ENCODE measurements around the gene KCNE3.

Gene KCNE3

GRCh38 chr11:74429205-74429604 lies 38.1 kb downstream of the KCNE3 start:
- no peak overlapping the region for H3K9ac ChIP-seq (ENCODE audit: low read depth, low read length)
- H3K79me2 ChIP-seq (ENCODE audit: insufficient read depth, low read length), result no peaks in the 10 kb centered on the region
- no peak overlapping the region for H3K4me2 ChIP-seq (ENCODE audit: insufficient read depth, low read length)
- ATAC-seq (ENCODE audit: insufficient read depth, low read depth), result no peak
- no peaks in the 10 kb centered on the region for H3K4me1 ChIP-seq (ENCODE audit: insufficient read depth, low read length)
- no peak overlapping the region for H3K4me3 ChIP-seq (ENCODE audit: low read depth in 1 of 2, low read length in 2 of 2)
- H2AFZ ChIP-seq (ENCODE audit: low read depth, low read length), result no peak overlapping the region
- H3K36me3 ChIP-seq (ENCODE audit: insufficient read depth, low read length), result no peaks in the 10 kb centered on the region
- H3K27me3 ChIP-seq (ENCODE audit: insufficient read depth, low read length, poor library complexity), result no peaks in the 10 kb centered on the region
- no peak overlapping the region for H3K27ac ChIP-seq (ENCODE audit: low read length)
- no peaks in the 10 kb centered on the region for H3K9me3 ChIP-seq (ENCODE audit: insufficient read depth, low read length, severe bottlenecking)
- no peak for TF ChIP-seq CTCF (IDR thresholded peaks at IDR 0.05; ENCODE audit: borderline replicate concordance, extremely low read depth, low read length, poor library complexity, severe bottlenecking)
- no peak for DNase-seq
- H4K20me1 ChIP-seq (ENCODE audit: insufficient read depth, low read length), result no peaks in the 10 kb centered on the region

GRCh38 chr11:74427384-74427886 lies 39.9 kb downstream of the KCNE3 start:
- Histone ChIP-seq H3K4me2 (ENCODE audit: insufficient read depth, low read length) (no peak overlapping the region), H3K27me3 (ENCODE audit: insufficient read depth, low read length, poor library complexity) (peaks cover 3% of the 10 kb centered on the region), H3K36me3 (ENCODE audit: insufficient read depth, low read length) (no peaks in the 10 kb centered on the region), H3K27ac (ENCODE audit: low read length) (no peak overlapping the region), H3K79me2 (ENCODE audit: insufficient read depth, low read length) (no peaks in the 10 kb centered on the region), H3K4me1 (ENCODE audit: insufficient read depth, low read length) (no peaks in the 10 kb centered on the region), H3K4me3 (ENCODE audit: low read depth in 1 of 2, low read length in 2 of 2) (no peak overlapping the region), H2AFZ (ENCODE audit: low read depth, low read length) (no peak overlapping the region), H3K9me3 (ENCODE audit: insufficient read depth, low read length, severe bottlenecking) (no peaks in the 10 kb centered on the region), H3K9ac (ENCODE audit: low read depth, low read length) (no peak overlapping the region), H4K20me1 (ENCODE audit: insufficient read depth, low read length) (no peaks in the 10 kb centered on the region)
- ATAC-seq (ENCODE audit: insufficient read depth, low read depth), result no peak
- TF ChIP-seq EZH2 (IDR thresholded peaks at IDR 0.05; ENCODE audit: borderline replicate concordance, low read depth, low read length, severe bottlenecking) (no peak), CTCF (IDR thresholded peaks at IDR 0.05; ENCODE audit: borderline replicate concordance, extremely low read depth, low read length, poor library complexity, severe bottlenecking) (no peak)
- DNase-seq, result no peak

- ATAC-seq (ENCODE audit: insufficient read depth, low read depth), result no peak
- no peak overlapping the region for H3K9ac ChIP-seq (ENCODE audit: low read depth, low read length)
- no peaks in the 10 kb centered on the region for H3K4me1 ChIP-seq (ENCODE audit: insufficient read depth, low read length)
- no peak overlapping the region for H3K27ac ChIP-seq (ENCODE audit: low read length)
- no peak overlapping the region for H2AFZ ChIP-seq (ENCODE audit: low read depth, low read length)
- no peak for TF ChIP-seq CTCF (IDR thresholded peaks at IDR 0.05; ENCODE audit: borderline replicate concordance, extremely low read depth, low read length, poor library complexity, severe bottlenecking)
- TF ChIP-seq EZH2 (IDR thresholded peaks at IDR 0.05; ENCODE audit: borderline replicate concordance, low read depth, low read length, severe bottlenecking), result no peak
- H3K79me2 ChIP-seq (ENCODE audit: insufficient read depth, low read length), result no peaks in the 10 kb centered on the region
- no peak overlapping the region for H3K4me2 ChIP-seq (ENCODE audit: insufficient read depth, low read length)
- no peaks in the 10 kb centered on the region for H3K36me3 ChIP-seq (ENCODE audit: insufficient read depth, low read length)
- DNase-seq, result no peak
- H3K4me3 ChIP-seq (ENCODE audit: low read depth in 1 of 2, low read length in 2 of 2), result no peak overlapping the region
- H3K27me3 ChIP-seq (ENCODE audit: insufficient read depth, low read length, poor library complexity), result peaks cover 10% of the 10 kb centered on the region
- H3K9me3 ChIP-seq (ENCODE audit: insufficient read depth, low read length, severe bottlenecking), result no peaks in the 10 kb centered on the region
- no peaks in the 10 kb centered on the region for H4K20me1 ChIP-seq (ENCODE audit: insufficient read depth, low read length)
These were observed 42.2 kb downstream of the KCNE3 start for GRCh38 chr11:74425100-74425499.

- Histone ChIP-seq H3K9ac (ENCODE audit: low read depth, low read length) (no peak overlapping the region), H3K9me3 (ENCODE audit: insufficient read depth, low read length, severe bottlenecking) (no peaks in the 10 kb centered on the region), H4K20me1 (ENCODE audit: insufficient read depth, low read length) (no peaks in the 10 kb centered on the region), H3K27ac (ENCODE audit: low read length) (no peak overlapping the region), H3K27me3 (ENCODE audit: insufficient read depth, low read length, poor library complexity) (peaks cover 10% of the 10 kb centered on the region), H2AFZ (ENCODE audit: low read depth, low read length) (no peak overlapping the region), H3K4me2 (ENCODE audit: insufficient read depth, low read length) (no peak overlapping the region), H3K4me1 (ENCODE audit: insufficient read depth, low read length) (peaks cover 7% of the 10 kb centered on the region; the same call in 1 of the 2 replicates), H3K36me3 (ENCODE audit: insufficient read depth, low read length) (no peaks in the 10 kb centered on the region), H3K79me2 (ENCODE audit: insufficient read depth, low read length) (no peaks in the 10 kb centered on the region), H3K4me3 (ENCODE audit: low read depth in 1 of 2, low read length in 2 of 2) (no peak overlapping the region)
- TF ChIP-seq CTCF (IDR thresholded peaks at IDR 0.05; ENCODE audit: borderline replicate concordance, extremely low read depth, low read length, poor library complexity, severe bottlenecking), result no peak
- TF ChIP-seq EZH2 (IDR thresholded peaks at IDR 0.05; ENCODE audit: borderline replicate concordance, low read depth, low read length, severe bottlenecking), result no peak
- no peak for ATAC-seq (ENCODE audit: insufficient read depth, low read depth)
- no peak for DNase-seq
These were observed 48.8 kb downstream of the KCNE3 start for GRCh38 chr11:74418509-74418895.
